NCI-H446 treated with DMSO at 0.1 percent for 48 hours (cell line): Measurements from ENCODE around the gene NEURL3.
"Not testable (repeated sequence)": the region's sequence is repeated elsewhere in the genome, so short reads cannot be mapped to it uniquely, and the experiment has no call there.

Source experiments
- DNase-seq: peaks from one replicate; lab custom pipeline; 2025; lab: John Stamatoyannopoulos, UW

Gene NEURL3

GRCh38 chr2:96485350-96485749 is 19.8 kb downstream of the NEURL3 start:
- DNase-seq = no peak

- DNase-seq = no peak
Observed at GRCh38 chr2:96484091-96484490, 21.1 kb downstream of the NEURL3 start.

GRCh38 chr2:96477458-96477857 is 27.7 kb downstream of the NEURL3 start:
- DNase-seq = no peak

- no peak for DNase-seq
Observed at GRCh38 chr2:96471772-96472171, 33.4 kb downstream of the NEURL3 start.

GRCh38 chr2:96470636-96471035 is 34.5 kb downstream of the NEURL3 start:
- DNase-seq = no peak

GRCh38 chr2:96470109-96470508 is 35.0 kb downstream of the NEURL3 start:
- DNase-seq = no peak

GRCh38 chr2:96468904-96469303 is 36.3 kb downstream of the NEURL3 start:
- DNase-seq = no peak

- DNase-seq = no peak
Observed at GRCh38 chr2:96464651-96465050, 40.5 kb downstream of the NEURL3 start.

GRCh38 chr2:96464061-96464460 is 41.1 kb downstream of the NEURL3 start:
- no peak for DNase-seq

GRCh38 chr2:96463119-96463518 is 42.0 kb downstream of the NEURL3 start:
- no peak for DNase-seq

- not testable (repeated sequence) for DNase-seq
Observed at GRCh38 chr2:96461616-96462015, 43.5 kb downstream of the NEURL3 start.

GRCh38 chr2:96452053-96452452 is 53.1 kb downstream of the NEURL3 start:
- no peak for DNase-seq

GRCh38 chr2:96449637-96450036 is 55.5 kb downstream of the NEURL3 start:
- no peak for DNase-seq

- no peak for DNase-seq
Observed at GRCh38 chr2:96449174-96449573, 56.0 kb downstream of the NEURL3 start.

GRCh38 chr2:96447726-96448125 is 57.4 kb downstream of the NEURL3 start:
- no peak for DNase-seq
